HL-60/S4 treated with retinoic acid at 250 ng/mL for 4 days and 3 days (cell line): ENCODE results near the gene RAB21.
"Not testable (repeated sequence)": the region's sequence is repeated elsewhere in the genome, so short reads cannot be mapped to it uniquely, and the experiment has no call there.

Experiments
- in situ Hi-C: fragments of 300-500 bp; cut with MboI; formaldehyde crosslinking; loops from 2 replicates; pipeline ENCODE4 v1.7.0; 2022; ENCODE audit warnings: low sequenced_read_pairs

RAB21 gene

GRCh38 chr12:71791473-71792150, 36.9 kb downstream of the RAB21 start:
- in situ Hi-C loops = no loop called here

GRCh38 chr12:71792599-71792998, 37.9 kb downstream of the RAB21 start:
- in situ Hi-C loops = no loop called here

- in situ Hi-C loops = no loop called here
Observed at GRCh38 chr12:71795901-71796300, 41.2 kb downstream of the RAB21 start.

GRCh38 chr12:71797531-71797930, 42.9 kb downstream of the RAB21 start:
- in situ Hi-C loops = no loop called here

- in situ Hi-C loops = no loop called here
Observed at GRCh38 chr12:71799106-71799505, 44.4 kb downstream of the RAB21 start.

- in situ Hi-C loops = no loop called here
Observed at GRCh38 chr12:71800177-71800576, 45.5 kb downstream of the RAB21 start.

- in situ Hi-C loops = no loop called here
Observed at GRCh38 chr12:71804505-71804904, 49.8 kb downstream of the RAB21 start.

- in situ Hi-C loops = no loop called here
Observed at GRCh38 chr12:71810921-71811320, 56.3 kb downstream of the RAB21 start.

GRCh38 chr12:71815242-71815641, 60.6 kb downstream of the RAB21 start:
- in situ Hi-C loops = not testable (repeated sequence)

GRCh38 chr12:71822088-71822487, 67.4 kb downstream of the RAB21 start:
- in situ Hi-C loops = not testable (repeated sequence)

- in situ Hi-C loops = no loop called here
Observed at GRCh38 chr12:71828813-71829212, 74.2 kb downstream of the RAB21 start.

- in situ Hi-C loops = no loop called here
Observed at GRCh38 chr12:71837356-71837755, 82.7 kb downstream of the RAB21 start.

- in situ Hi-C loops = no loop called here
Observed at GRCh38 chr12:71838231-71838630, 83.6 kb downstream of the RAB21 start.

- in situ Hi-C loops = no loop called here
Observed at GRCh38 chr12:71838676-71839075, 84.0 kb downstream of the RAB21 start.

- in situ Hi-C loops = no loop called here
Observed at GRCh38 chr12:71840231-71840847, 85.7 kb downstream of the RAB21 start.

- in situ Hi-C loops = no loop called here
Observed at GRCh38 chr12:71846322-71846940, 91.8 kb downstream of the RAB21 start.

- in situ Hi-C loops = no loop called here
Observed at GRCh38 chr12:71848212-71848611, 93.5 kb downstream of the RAB21 start.

GRCh38 chr12:71849109-71849851, 94.6 kb downstream of the RAB21 start:
- in situ Hi-C loops = no loop called here
